ENCODE data around the gene TOX2.

Gene TOX2

DNA sequence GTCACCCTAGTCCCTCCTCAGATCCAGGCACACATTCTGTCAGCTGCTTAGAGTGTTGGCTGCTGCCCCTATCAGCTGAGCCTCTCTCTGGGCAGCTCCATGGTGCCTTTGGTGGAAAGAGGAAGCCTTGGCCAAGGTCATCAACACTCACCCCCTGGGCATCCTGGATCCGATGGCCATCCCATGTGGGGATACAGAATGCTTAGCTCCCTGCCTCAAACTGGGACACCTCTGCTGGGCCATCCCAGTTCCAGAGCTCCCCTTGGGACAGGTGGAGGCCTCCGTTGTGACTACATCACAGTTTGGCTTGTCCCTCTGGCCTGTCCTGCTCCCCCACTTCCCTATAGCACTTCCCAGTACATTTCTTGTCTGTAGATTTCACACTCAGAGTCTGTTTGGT is 45.6 kb downstream of the TOX2 start:
- DNase-seq (ENCODE audit: low read depth): no peak
- H3K4me3 ChIP-seq (ENCODE audit: low read depth, low read length): no peak overlapping the region
- no peak for TF ChIP-seq CTCF (IDR thresholded peaks at IDR 0.05; ENCODE audit: control insufficient read depth, extremely low read depth, insufficient read depth)

DNA sequence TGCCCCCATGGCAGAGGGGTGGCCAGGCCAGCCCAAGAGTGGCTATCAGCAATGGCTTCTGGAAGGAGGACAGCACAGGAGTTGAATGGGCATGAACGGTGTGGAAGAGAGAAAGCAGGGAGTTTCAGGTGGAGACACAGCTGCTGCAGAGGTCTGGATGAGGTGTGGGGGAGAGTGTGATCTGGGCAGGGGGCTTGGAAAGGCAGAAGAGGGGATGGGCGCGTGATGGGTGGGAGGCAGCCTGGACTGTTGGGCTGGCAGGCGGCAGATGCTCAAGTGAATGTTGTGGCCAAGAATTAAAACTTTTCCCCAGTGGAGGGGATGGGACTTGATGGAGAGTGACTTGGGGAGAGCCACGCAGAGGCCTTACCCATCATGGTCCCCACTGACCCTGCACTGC is 46.5 kb downstream of the TOX2 start:
- TF ChIP-seq CTCF (IDR thresholded peaks at IDR 0.05; ENCODE audit: control insufficient read depth, extremely low read depth, insufficient read depth): no peak
- no peak for DNase-seq (ENCODE audit: low read depth)
- no peak overlapping the region for H3K4me3 ChIP-seq (ENCODE audit: low read depth, low read length)

DNA sequence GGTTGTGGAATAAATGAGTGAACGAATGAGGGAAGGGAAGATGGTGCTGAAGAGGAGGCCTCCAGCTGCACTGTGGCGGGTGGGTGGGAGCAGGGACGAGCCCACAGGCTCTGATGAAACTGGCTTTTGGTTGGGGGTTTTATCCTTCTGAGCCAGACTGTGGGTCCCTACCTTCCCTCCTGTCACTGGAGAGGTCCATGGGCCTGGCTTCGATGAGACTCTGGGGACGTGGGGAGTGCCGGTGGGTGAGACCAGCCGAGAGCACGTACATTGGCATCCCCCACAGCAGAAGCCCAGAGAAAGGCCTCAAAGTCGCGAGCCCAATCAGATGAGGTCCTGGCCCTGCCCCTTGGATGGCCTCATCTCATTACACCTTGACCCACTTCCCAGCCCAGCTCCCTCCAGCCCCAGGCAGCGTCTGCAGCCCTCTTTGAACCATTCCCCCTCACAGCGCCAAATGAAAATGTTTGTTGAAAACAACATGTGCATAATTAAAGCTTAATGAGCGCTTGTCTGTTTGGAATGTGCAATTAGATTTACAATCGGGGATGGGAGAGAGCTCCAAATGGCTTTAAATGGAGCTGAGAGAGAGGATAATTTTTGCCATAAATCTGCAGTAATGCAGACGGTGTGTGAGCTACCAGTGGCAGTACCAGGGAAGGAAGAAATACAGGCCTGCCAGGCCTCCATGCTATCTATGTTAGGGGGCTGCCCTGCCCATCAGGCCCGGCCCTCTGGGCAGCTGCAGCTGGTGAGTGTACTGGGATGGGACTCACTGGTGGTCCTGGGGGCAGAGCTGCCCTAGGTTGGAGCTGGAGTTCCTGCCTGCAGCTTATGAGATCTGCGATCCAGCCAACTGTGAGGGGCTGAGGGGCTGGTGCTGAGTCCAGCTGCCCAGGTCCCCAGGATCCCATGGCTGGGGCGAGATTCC is 47.2 kb downstream of the TOX2 start:
- no peak for DNase-seq (ENCODE audit: low read depth)
- TF ChIP-seq CTCF (IDR thresholded peaks at IDR 0.05; ENCODE audit: control insufficient read depth, extremely low read depth, insufficient read depth): no peak

GRCh38 chr20:43962530-43962929 is 47.9 kb downstream of the TOX2 start:
- TF ChIP-seq CTCF (IDR thresholded peaks at IDR 0.05; ENCODE audit: control insufficient read depth, extremely low read depth, insufficient read depth): no peak
- DNase-seq (ENCODE audit: low read depth): no peak
- no peak overlapping the region for H3K4me3 ChIP-seq (ENCODE audit: low read depth, low read length)

More for the DNA sequence above, 47.2 kb downstream of the TOX2 start:
- no peak overlapping the region for H3K4me3 ChIP-seq (ENCODE audit: low read depth, low read length)

DNA sequence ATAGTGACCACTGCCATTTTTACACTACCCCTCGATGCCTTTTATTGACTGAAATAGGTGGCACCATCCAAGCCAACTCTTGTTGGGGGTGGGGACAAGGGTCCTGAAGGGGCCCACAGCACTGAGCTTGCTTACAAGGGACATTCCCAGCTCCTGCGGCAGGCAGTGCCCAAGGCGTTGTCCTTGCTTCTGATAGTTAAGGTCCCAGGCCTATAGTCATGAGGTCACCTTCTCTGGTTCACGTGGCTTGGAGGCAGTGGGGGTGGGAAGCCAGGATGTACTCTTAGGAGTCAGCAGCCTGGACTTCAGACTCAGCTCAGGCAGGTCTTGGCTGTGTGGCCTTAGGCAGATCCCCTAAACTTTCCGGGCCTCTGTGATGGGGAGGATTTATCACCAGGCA is 48.6 kb downstream of the TOX2 start:
- TF ChIP-seq CTCF (IDR thresholded peaks at IDR 0.05; ENCODE audit: control insufficient read depth, extremely low read depth, insufficient read depth): no peak
- H3K4me3 ChIP-seq (ENCODE audit: low read depth, low read length): no peak overlapping the region
- DNase-seq (ENCODE audit: low read depth): no peak

DNA sequence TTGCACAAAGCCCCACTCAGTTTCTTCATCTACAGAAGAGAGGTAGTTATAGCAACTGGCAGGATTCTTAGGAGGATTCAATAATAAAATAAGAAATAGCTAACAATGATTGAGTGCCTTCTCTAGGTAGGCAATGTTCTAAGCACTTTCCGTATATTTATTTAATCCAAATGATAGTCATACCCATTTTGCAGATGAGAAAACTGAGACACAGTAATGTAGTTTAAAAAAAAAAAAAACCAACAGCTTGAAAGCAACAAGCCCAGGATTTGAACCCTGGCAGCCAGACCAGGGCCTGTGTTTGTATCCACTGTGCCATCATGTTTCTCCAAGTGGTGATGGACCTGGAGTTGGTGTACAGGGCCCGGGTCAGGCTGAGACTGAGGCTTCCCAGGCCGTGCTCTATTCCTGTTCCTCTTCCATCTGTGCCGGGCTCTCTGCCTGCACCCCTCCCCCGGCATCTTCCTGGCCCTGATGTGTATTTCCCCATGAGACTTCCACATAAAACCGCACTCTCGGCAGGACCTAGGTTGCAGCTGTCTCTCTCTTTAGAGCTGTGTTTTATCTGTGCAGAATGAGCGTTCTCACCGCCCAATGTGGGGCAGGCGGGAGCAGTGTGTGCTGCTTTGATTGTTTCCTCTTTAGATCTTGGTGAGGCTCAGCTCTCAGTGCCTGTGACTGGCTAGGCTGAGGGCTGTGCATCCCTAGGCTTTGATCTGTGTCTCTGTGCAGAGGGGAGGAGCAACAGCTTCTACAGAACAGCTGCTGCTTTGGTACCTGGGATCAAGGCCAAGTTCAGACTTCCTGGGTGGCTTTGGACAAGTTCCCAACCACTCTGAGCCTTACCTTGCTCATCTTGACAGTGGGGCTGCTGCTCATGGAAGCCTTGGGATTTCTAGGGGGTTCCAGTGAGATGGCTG is 49.5 kb downstream of the TOX2 start:
- no peak for DNase-seq (ENCODE audit: low read depth)
- no peak overlapping the region for H3K4me3 ChIP-seq (ENCODE audit: low read depth, low read length)
- no peak for TF ChIP-seq CTCF (IDR thresholded peaks at IDR 0.05; ENCODE audit: control insufficient read depth, extremely low read depth, insufficient read depth)
